ENCODE data around the gene MRTO4.
"Not testable (repeated sequence)": the region's sequence is repeated elsewhere in the genome, so short reads cannot be mapped to it uniquely, and the experiment has no call there.

The MRTO4 gene

GRCh38 chr1:19273106-19273843 is 21.7 kb downstream of the MRTO4 start:
- DNase-seq, result no peak

- not testable (repeated sequence) for DNase-seq
These were observed 22.4 kb downstream of the MRTO4 start for GRCh38 chr1:19273844-19274531.

- no peak for DNase-seq
These were observed 23.0 kb downstream of the MRTO4 start for GRCh38 chr1:19274636-19275035.

GRCh38 chr1:19283891-19284290 is 32.3 kb downstream of the MRTO4 start:
- no peak for DNase-seq

- DNase-seq, result no peak
These were observed 33.3 kb downstream of the MRTO4 start for GRCh38 chr1:19284881-19285280.

- DNase-seq, result not testable (repeated sequence)
These were observed 33.8 kb downstream of the MRTO4 start for GRCh38 chr1:19285366-19285765.

GRCh38 chr1:19285807-19286206 is 34.2 kb downstream of the MRTO4 start:
- DNase-seq, result not testable (repeated sequence)

GRCh38 chr1:19287436-19288185 is 36.0 kb downstream of the MRTO4 start:
- no peak for DNase-seq

- DNase-seq, result not testable (repeated sequence)
These were observed 37.0 kb downstream of the MRTO4 start, which contains the start of gene AKR7A3 for GRCh38 chr1:19288324-19289241. AKR7A3 (minus strand) TSS chr1:19288770; CDS start chr1:19288709, 61 bp downstream.

GRCh38 chr1:19289244-19289643 is 37.6 kb downstream of the MRTO4 start:
- no peak for DNase-seq

GRCh38 chr1:19294638-19295037 is 43.0 kb downstream of the MRTO4 start:
- no peak for DNase-seq

- DNase-seq, result no peak
These were observed 48.6 kb downstream of the MRTO4 start for GRCh38 chr1:19300211-19300610.

- not testable (repeated sequence) for DNase-seq
These were observed 52.5 kb downstream of the MRTO4 start for GRCh38 chr1:19304081-19304480.

GRCh38 chr1:19305880-19306279 is 54.3 kb downstream of the MRTO4 start:
- no peak for DNase-seq

GRCh38 chr1:19306941-19307340 is 55.3 kb downstream of the MRTO4 start:
- DNase-seq, result no peak

- DNase-seq, result no peak
These were observed 56.3 kb downstream of the MRTO4 start for GRCh38 chr1:19307794-19308508.

- no peak for DNase-seq
These were observed 56.9 kb downstream of the MRTO4 start for GRCh38 chr1:19308509-19308907.

GRCh38 chr1:19309123-19309813 is 57.7 kb downstream of the MRTO4 start:
- no peak for DNase-seq

All from GDM1 (cell line).